ENCODE results near the gene NUMA1. TPM values are rescaled to one million over a fixed set of nuclear protein-coding genes. Genes with fewer than 3 reads are reported as not detected.

NUMA1 gene
- total RNA-seq, 1 donor from 2014 or later = 289 TPM

- peaks cover 3 to 7% of the 10 kb centered on the region in 2 donors for H3K36me3 ChIP-seq
- TF ChIP-seq CTCF (IDR thresholded peaks at IDR 0.05) = peak in 2 of 3 experiments; percentile 4 to 6
- H3K27me3 ChIP-seq = no peaks in the 10 kb centered on the region
- DNase-seq (ENCODE audit: low spot score in 2 of 2) = no peak
- intact Hi-C loops (cut with DNase I) = loop anchor here (1.0 to 5.0 kb wide), 5 partner anchors 9 to 134 kb away; partner anchors contain the start of genes ANAPC15, LRRC51 and NUMA1
- H3K27ac ChIP-seq = peak overlapping the region; percentile 86 to 94
- no peaks in the 10 kb centered on the region for H3K9me3 ChIP-seq
- peak overlapping the region; percentile 38 to 78 for H3K4me3 ChIP-seq
- peaks cover 10 to 18% of the 10 kb centered on the region in 2 donors for H3K4me1 ChIP-seq
These were observed 23.4 kb upstream of the NUMA1 start for GRCh38 chr11:72103754-72104167.

- intact Hi-C loops (cut with DNase I) = loop anchor here (1.0 to 5.0 kb wide), 5 partner anchors 9 to 134 kb away; partner anchors contain the start of genes ANAPC15, LRRC51 and NUMA1
- TF ChIP-seq CTCF (IDR thresholded peaks at IDR 0.05) = peak; percentile 31 to 67 (median 58)
- Histone ChIP-seq H3K4me1 (peaks cover 10 to 18% of the 10 kb centered on the region in 2 donors), H3K36me3 (peaks cover 10 to 13% of the 10 kb centered on the region in 2 donors), H3K27me3 (no peaks in the 10 kb centered on the region), H3K9me3 (no peaks in the 10 kb centered on the region), H3K27ac (peak within 1 kb of the TSS; percentile 86 to 94), H3K4me3 (peak within 1 kb of the TSS; percentile 78 to 80)
- DNase-seq (ENCODE audit: low spot score in 2 of 2) = peak; percentile 97 to 100
These were observed 22.8 kb upstream of the NUMA1 start, which contains the start of gene LAMTOR1 for GRCh38 chr11:72102946-72103753. TSS of gene LAMTOR1 (minus strand) at chr11:72103297. CDS start at chr11:72103224, 73 bp downstream.

- H3K4me1 ChIP-seq = peaks cover 10 to 18% of the 10 kb centered on the region in 2 donors
- peaks cover 15 to 19% of the 10 kb centered on the region in 2 donors for H3K36me3 ChIP-seq
- no peaks in the 10 kb centered on the region for H3K9me3 ChIP-seq
- intact Hi-C loops (cut with DNase I) = loop anchor here (2.0 to 5.0 kb wide), 3 partner anchors 62 to 135 kb away; no protein-coding TSS in a partner anchor
- peak overlapping the region; percentile 86 to 94 for H3K27ac ChIP-seq
- TF ChIP-seq CTCF (IDR thresholded peaks at IDR 0.05) = no peak
- peak overlapping the region; percentile 78 to 80 for H3K4me3 ChIP-seq
- H3K27me3 ChIP-seq = no peaks in the 10 kb centered on the region
- DNase-seq (ENCODE audit: low spot score in 2 of 2) = no peak
These were observed 22.2 kb upstream of the NUMA1 start for GRCh38 chr11:72102631-72102945.

- no peak for DNase-seq (ENCODE audit: low spot score in 2 of 2)
- Histone ChIP-seq H3K27me3 (no peaks in the 10 kb centered on the region), H3K27ac (peak overlapping the region; percentile 86 to 94), H3K36me3 (peaks cover 19 to 23% of the 10 kb centered on the region in 2 donors), H3K4me1 (peaks cover 10 to 18% of the 10 kb centered on the region in 2 donors), H3K9me3 (no peaks in the 10 kb centered on the region), H3K4me3 (peak overlapping the region; percentile 78 to 80)
- intact Hi-C loops (cut with DNase I) = loop anchor here (2.0 to 5.0 kb wide), 3 partner anchors 61 to 135 kb away; no protein-coding TSS in a partner anchor
- TF ChIP-seq CTCF (IDR thresholded peaks at IDR 0.05) = no peak
These were observed 21.8 kb upstream of the NUMA1 start for GRCh38 chr11:72102162-72102561.

GRCh38 chr11:72100462-72100861 is 20.1 kb upstream of the NUMA1 start:
- no peak for DNase-seq (ENCODE audit: low spot score in 2 of 2)
- intact Hi-C loops (cut with DNase I) = loop anchor here (5.0 kb wide), 1 partner anchor 137 kb away; no protein-coding TSS in a partner anchor
- no peak overlapping the region for H3K4me3 ChIP-seq
- no peak for TF ChIP-seq CTCF (IDR thresholded peaks at IDR 0.05)
- H3K36me3 ChIP-seq = peaks cover 27 to 28% of the 10 kb centered on the region in 2 donors
- peaks cover 10 to 18% of the 10 kb centered on the region in 2 donors for H3K4me1 ChIP-seq
- peak overlapping the region in 1 of 2 donors; percentile 5 for H3K27ac ChIP-seq
- no peaks in the 10 kb centered on the region for H3K27me3 ChIP-seq
- no peaks in the 10 kb centered on the region for H3K9me3 ChIP-seq

Data from ascending aorta (tissue), 2 donors.